RWPE2 (cell line): ENCODE results near the gene DLG1.

Experiments used
- ATAC-seq: fragments of 200-7000 bp; cut with Tn5 transposase; 3 replicates; pipeline ENCODE4 v1.9.1; 2021; ENCODE audit warnings: low read depth
- DNase-seq: peaks from one replicate; pipeline ENCODE4 v3.0.0-alpha.2; 2020; ENCODE audit warnings: low spot score
- H3K27ac ChIP-seq: fragments of 450-650 bp; 2 replicates; pipeline ENCODE4 v1.5.1; 2017; ENCODE audit warnings: mild to moderate bottlenecking; ENCODE audit not compliant: poor library complexity, severe bottlenecking
- H3K27me3 ChIP-seq: fragments of 250-450 bp; sonication (Bioruptor Pico); 2 replicates; pipeline ENCODE4 v1.5.1; 2021; ENCODE audit warnings: mild to moderate bottlenecking, moderate library complexity; ENCODE audit not compliant: insufficient read depth, poor library complexity, severe bottlenecking
- H3K36me3 ChIP-seq: fragments of 250-450 bp; sonication (Bioruptor Pico); 2 replicates; pipeline ENCODE4 v1.5.1; 2020; ENCODE audit warnings: low read depth, mild to moderate bottlenecking, moderate library complexity
- H3K4me1 ChIP-seq: fragments of 250-450 bp; sonication (Bioruptor Pico); 2 replicates; pipeline ENCODE4 v1.5.1; 2021; ENCODE audit warnings: mild to moderate bottlenecking, moderate library complexity; ENCODE audit not compliant: insufficient read depth, poor library complexity, severe bottlenecking
- H3K4me3 ChIP-seq: fragments of 250-450 bp; sonication (Bioruptor Pico); 2 replicates; pipeline ENCODE4 v1.5.1; 2021; ENCODE audit warnings: mild to moderate bottlenecking, moderate library complexity; ENCODE audit not compliant: severe bottlenecking
- H3K9me3 ChIP-seq: fragments of 250-450 bp; sonication (Bioruptor Pico); 2 replicates; pipeline ENCODE4 v1.5.1; 2021; ENCODE audit warnings: mild to moderate bottlenecking, moderate library complexity; ENCODE audit not compliant: severe bottlenecking
- CTCF ChIP-seq: fragments of 450-650 bp; IDR thresholded peaks from one replicate; pipeline ENCODE4 v1.5.1; 2017; ENCODE audit warnings: mild to moderate bottlenecking, moderate library complexity; ENCODE audit not compliant: poor library complexity, severe bottlenecking

DLG1 gene

GRCh38 chr3:197151580-197151979 is 146.8 kb downstream of the DLG1 start:
- peaks cover under 1% of the 10 kb centered on the region for H3K9me3 ChIP-seq
- ATAC-seq (peak; percentile 59; the same call in 2 of the 3 replicates), DNase-seq (no peak)
- no peaks in the 10 kb centered on the region for H3K27me3 ChIP-seq
- H3K4me1 ChIP-seq = peaks cover 12% of the 10 kb centered on the region
- no peak overlapping the region for H3K27ac ChIP-seq
- TF ChIP-seq CTCF = no peak
- H3K36me3 ChIP-seq = peaks cover 43% of the 10 kb centered on the region
- H3K4me3 ChIP-seq = no peak overlapping the region

GRCh38 chr3:197149528-197149927 is 148.9 kb downstream of the DLG1 start:
- DNase-seq = no peak

DNA sequence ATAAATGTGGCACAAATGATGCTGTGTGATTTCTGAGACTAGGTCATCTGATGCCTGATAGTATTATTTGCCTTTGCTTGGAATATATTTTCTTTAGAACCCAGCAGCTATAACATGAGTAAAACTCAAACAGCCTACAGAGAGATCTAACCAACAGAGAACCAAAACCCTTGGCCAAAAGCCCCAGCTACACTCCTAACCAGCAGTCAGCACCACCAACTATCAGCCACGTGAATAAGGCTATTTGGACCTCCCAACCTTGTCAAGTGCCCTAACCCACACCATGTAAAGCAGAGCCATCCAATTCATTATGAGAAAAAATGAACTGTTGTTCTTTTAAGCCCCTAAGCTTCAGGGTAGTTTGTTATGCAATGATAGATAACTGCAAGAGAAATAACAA is 154.2 kb downstream of the DLG1 start:
- H3K27me3 ChIP-seq = no peaks in the 10 kb centered on the region
- H3K36me3 ChIP-seq = peaks cover 50% of the 10 kb centered on the region
- no peak overlapping the region for H3K27ac ChIP-seq
- no peaks in the 10 kb centered on the region for H3K4me1 ChIP-seq
- H3K4me3 ChIP-seq = no peak overlapping the region
- no peaks in the 10 kb centered on the region for H3K9me3 ChIP-seq
- ATAC-seq (no peak), DNase-seq (no peak)
- no peak for TF ChIP-seq CTCF

More at GRCh38 chr3:197149528-197149927, 148.9 kb downstream of the DLG1 start:
- no peak for ATAC-seq
- Histone ChIP-seq H3K9me3 (no peaks in the 10 kb centered on the region), H3K27me3 (no peaks in the 10 kb centered on the region), H3K36me3 (peaks cover 33% of the 10 kb centered on the region), H3K27ac (no peak overlapping the region), H3K4me3 (no peak overlapping the region), H3K4me1 (peaks cover 12% of the 10 kb centered on the region)
- TF ChIP-seq CTCF = no peak

DNA sequence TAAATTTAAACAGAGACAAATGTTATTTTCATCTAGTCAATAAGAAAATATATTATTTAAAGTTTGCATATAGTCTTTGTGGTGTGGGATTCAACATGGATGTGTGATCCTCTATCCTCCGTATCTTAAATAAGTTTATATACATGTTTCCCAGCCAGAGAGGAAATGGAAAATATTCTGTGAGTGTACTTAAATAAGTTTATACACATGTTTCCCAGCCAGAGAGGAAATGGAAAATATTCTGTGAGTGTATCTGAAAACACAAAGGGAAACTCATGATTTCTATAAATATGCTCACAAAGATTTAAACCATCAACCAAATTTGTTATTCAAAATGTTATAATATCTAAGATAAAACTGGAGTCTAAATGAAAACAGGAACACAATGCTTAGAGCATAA is 158.8 kb downstream of the DLG1 start:
- Histone ChIP-seq H3K36me3 (peaks cover 77% of the 10 kb centered on the region), H3K9me3 (peaks cover 2% of the 10 kb centered on the region), H3K27ac (no peak overlapping the region), H3K4me3 (no peak overlapping the region), H3K27me3 (no peaks in the 10 kb centered on the region), H3K4me1 (no peaks in the 10 kb centered on the region)
- DNase-seq (no peak), ATAC-seq (no peak)
- TF ChIP-seq CTCF = no peak

- H3K4me3 ChIP-seq = no peak overlapping the region
- H3K27ac ChIP-seq = no peak overlapping the region
- H3K27me3 ChIP-seq = no peaks in the 10 kb centered on the region
- ATAC-seq (no peak), DNase-seq (no peak)
- peaks cover 92% of the 10 kb centered on the region for H3K36me3 ChIP-seq
- no peak for TF ChIP-seq CTCF
- no peaks in the 10 kb centered on the region for H3K4me1 ChIP-seq
- H3K9me3 ChIP-seq = peaks cover 2% of the 10 kb centered on the region
These were observed 160.7 kb downstream of the DLG1 start for GRCh38 chr3:197137751-197138150.
